ENCODE data around the gene STPG1. TPM values are rescaled to one million over a fixed set of nuclear protein-coding genes. Genes with fewer than 3 reads are reported as not detected.
A peak's percentile ranks its signal among the peaks of the same experiment; 100 is the strongest.

STPG1 gene
- total and polyA plus RNA-seq, 9 of the 15 experiments (the other 6 are each of a cell fraction or from before 2014, with no cell fraction given) = 5.0 to 11.9 (median 8.3) TPM

GRCh38 chr1:24345334-24345733 is 68.2 kb downstream of the STPG1 start (continued):
- no peak for TF ChIP-seq MLLT1 (IDR thresholded peaks at IDR 0.05)

GRCh38 chr1:24344090-24344742 is 69.4 kb downstream of the STPG1 start:
- intact Hi-C loops (cut with micrococcal nuclease) = no loop called here
- H3K9me1 ChIP-seq (ENCODE audit: control insufficient read depth, insufficient read depth, low read length) = no peaks in the 10 kb centered on the region
- no peaks in the 10 kb centered on the region for H3K79me2 ChIP-seq (ENCODE audit: control insufficient read depth, insufficient read depth, low read length)
- in situ Hi-C loops (cut with MboI) = no loop called here
- CTCF ChIA-PET (ENCODE audit: low intra/inter-chr PET ratio) = no interaction called here
- no TSS peak for BruUV-seq (replicated peaks)
- ATAC-seq (peak; percentile 44), DNase-seq (ENCODE audit: extremely low read depth in 1 of 4, low spot score in 3 of 4) (no peak), FAIRE-seq (no peak)
- no peaks in the 10 kb centered on the region for H3K9me3 ChIP-seq (replicated peaks; ENCODE audit: control insufficient read depth, insufficient read depth, low read depth, low read length)
- H2AFZ ChIP-seq (ENCODE audit: low read depth, low read length) = no peak overlapping the region
- H3K36me3 ChIP-seq (ENCODE audit: control insufficient read depth, insufficient read depth, low read length) = no peaks in the 10 kb centered on the region
- no peak for TF ChIP-seq CXXC5 (CRISPR knock-in tag; IDR thresholded peaks at IDR 0.05)
- no peak for TF ChIP-seq TCF7 (IDR thresholded peaks at IDR 0.05; ENCODE audit: borderline replicate concordance)
- TF ChIP-seq TSHZ1 (CRISPR knock-in tag; IDR thresholded peaks at IDR 0.05) = no peak
- TF ChIP-seq ARID3A (IDR thresholded peaks at IDR 0.05; ENCODE audit: borderline replicate concordance, low read depth, low read length) = no peak
- no peak for TF ChIP-seq SRSF1 (IDR thresholded peaks at IDR 0.05; ENCODE audit: low read depth, low read length)
- TF ChIP-seq POLR2AphosphoS2 (IDR thresholded peaks at IDR 0.05; ENCODE audit: low read length) = no peak
- TF ChIP-seq ZNF384 (IDR thresholded peaks at IDR 0.05; ENCODE audit: low read depth, low read length) = 0 out of 2 replicates have a peak, but pooled peaks have one; percentile 10
- peaks cover 30 to 85% of the 10 kb centered on the region in 2 experiments for H3K27me3 ChIP-seq (ENCODE audit: control insufficient read depth in 2 of 2, insufficient read depth in 2 of 2, low read length in 2 of 2)
- POLR2A ChIA-PET = interaction anchor here (0.6 to 1.1 kb wide), 2 partner anchors 136 to 142 kb away, joined by 3 to 4 read pairs; no protein-coding TSS in a partner anchor
- no peak overlapping the region for H3K27ac ChIP-seq (ENCODE audit: extremely low read depth, low read depth, low read length)
- WGBS (ENCODE audit: insufficient coverage, low coverage, missing lambda C conversion rate) = 5% methylated on average over 8 of the region's 8 CpGs
- H4K20me1 ChIP-seq (replicated peaks; ENCODE audit: control insufficient read depth, insufficient read depth, low read length) = peaks cover 16% of the 10 kb centered on the region
- H3K4me1 ChIP-seq (replicated peaks in 1 of 2; ENCODE audit: control insufficient read depth in 2 of 2, insufficient read depth in 2 of 2, low read length in 2 of 2) = peaks cover 0 to 13% of the 10 kb centered on the region in 2 experiments; a peak in 2 of 5 replicates
- H3K4me3 ChIP-seq = no peak overlapping the region
- H3K9ac ChIP-seq (ENCODE audit: insufficient read depth in 1 of 2, low read depth in 2 of 2, low read length in 2 of 2) = no peak overlapping the region
- no peak overlapping the region for H3K4me2 ChIP-seq (ENCODE audit: insufficient read depth, low read length)
